ENCODE data around the gene LIMA1.

Gene LIMA1

DNA sequence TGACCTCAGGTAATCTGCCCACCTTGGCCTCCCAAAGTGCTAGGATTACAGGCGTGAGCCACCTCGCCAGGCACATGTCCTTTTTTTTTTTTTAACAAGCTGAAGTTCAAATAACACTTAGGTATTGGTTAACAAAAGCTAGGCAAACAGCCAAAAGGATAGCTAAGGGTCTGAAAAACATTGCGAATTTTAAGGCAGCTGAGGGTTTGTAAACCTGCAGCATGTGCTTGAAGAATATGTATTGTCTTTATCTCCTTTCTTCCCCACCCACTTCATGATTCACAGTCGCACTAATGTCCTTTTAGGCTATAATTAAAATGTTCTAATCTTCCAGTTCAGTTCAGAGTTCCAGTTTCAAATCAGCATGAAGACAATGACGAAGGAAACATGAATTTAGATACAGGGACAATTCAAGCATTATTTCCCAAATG, 86.0 kb downstream of the LIMA1 start:
- 0 out of 2 replicates have a peak, but pooled peaks cover 4% of the 10 kb centered on the region for H3K4me1 ChIP-seq (ENCODE audit: control insufficient read depth, insufficient read depth, low read length)
- H3K9me3 ChIP-seq (ENCODE audit: control insufficient read depth, insufficient read depth, low read length): no peaks in the 10 kb centered on the region
- peaks cover 73% of the 10 kb centered on the region for H3K36me3 ChIP-seq (ENCODE audit: control insufficient read depth, insufficient read depth, low read length)
- H3K27me3 ChIP-seq (ENCODE audit: control insufficient read depth, insufficient read depth, low read length): no peaks in the 10 kb centered on the region
- H3K4me3 ChIP-seq (ENCODE audit: low read depth, low read length): no peak overlapping the region
- no peak overlapping the region for H3K9ac ChIP-seq (ENCODE audit: low read depth, low read length)
- H3K27ac ChIP-seq (ENCODE audit: low read depth, low read length): no peak overlapping the region

DNA sequence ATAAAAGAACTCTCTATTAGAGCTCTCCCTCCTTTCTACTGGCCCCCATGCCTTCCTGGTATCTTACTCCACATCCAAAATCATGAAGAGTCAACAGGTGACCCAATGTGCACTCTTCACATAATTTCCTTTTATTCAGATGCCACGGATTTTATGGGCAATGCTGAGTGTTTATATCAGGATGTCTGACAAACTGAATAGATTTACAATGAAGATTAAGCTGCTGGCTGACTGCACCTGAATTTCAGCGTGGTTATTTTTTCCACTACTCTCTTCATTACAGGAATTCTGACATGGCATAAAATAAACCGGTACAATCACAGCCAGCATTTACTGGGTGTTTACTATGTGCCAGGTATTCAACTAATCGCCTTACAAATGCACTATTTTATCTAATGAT, 86.8 kb downstream of the LIMA1 start:
- Histone ChIP-seq H3K27ac (ENCODE audit: low read depth, low read length) (no peak overlapping the region), H3K4me1 (ENCODE audit: control insufficient read depth, insufficient read depth, low read length) (no peaks in the 10 kb centered on the region), H3K9ac (ENCODE audit: low read depth, low read length) (no peak overlapping the region), H3K4me3 (ENCODE audit: low read depth, low read length) (no peak overlapping the region), H3K36me3 (ENCODE audit: control insufficient read depth, insufficient read depth, low read length) (peaks cover 76% of the 10 kb centered on the region), H3K27me3 (ENCODE audit: control insufficient read depth, insufficient read depth, low read length) (no peaks in the 10 kb centered on the region), H3K9me3 (ENCODE audit: control insufficient read depth, insufficient read depth, low read length) (no peaks in the 10 kb centered on the region)

DNA sequence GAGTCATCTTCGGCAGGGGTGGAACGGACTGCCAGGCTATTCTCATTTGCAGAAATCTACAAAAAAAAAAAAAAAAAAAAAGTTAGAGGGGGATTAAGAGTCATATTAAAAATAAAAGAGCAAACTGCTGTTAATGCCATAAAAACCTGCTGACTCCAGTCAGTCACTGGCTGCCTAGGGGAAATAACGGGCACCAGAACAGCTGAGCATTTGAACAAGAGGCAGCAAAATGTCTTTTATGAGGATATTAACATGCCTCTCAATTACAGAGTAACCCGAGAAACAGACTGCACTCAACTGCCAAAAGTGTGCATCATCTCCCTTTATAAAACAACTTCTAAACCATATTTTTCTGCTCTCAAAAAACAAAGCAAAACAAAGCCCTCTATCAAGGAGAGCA, 87.5 kb downstream of the LIMA1 start:
- peaks cover 69% of the 10 kb centered on the region for H3K36me3 ChIP-seq (ENCODE audit: control insufficient read depth, insufficient read depth, low read length)
- no peak overlapping the region for H3K4me3 ChIP-seq (ENCODE audit: low read depth, low read length)
- H3K27ac ChIP-seq (ENCODE audit: low read depth, low read length): no peak overlapping the region
- H3K9ac ChIP-seq (ENCODE audit: low read depth, low read length): no peak overlapping the region
- no peaks in the 10 kb centered on the region for H3K27me3 ChIP-seq (ENCODE audit: control insufficient read depth, insufficient read depth, low read length)
- H3K9me3 ChIP-seq (ENCODE audit: control insufficient read depth, insufficient read depth, low read length): no peaks in the 10 kb centered on the region
- H3K4me1 ChIP-seq (ENCODE audit: control insufficient read depth, insufficient read depth, low read length): no peaks in the 10 kb centered on the region

DNA sequence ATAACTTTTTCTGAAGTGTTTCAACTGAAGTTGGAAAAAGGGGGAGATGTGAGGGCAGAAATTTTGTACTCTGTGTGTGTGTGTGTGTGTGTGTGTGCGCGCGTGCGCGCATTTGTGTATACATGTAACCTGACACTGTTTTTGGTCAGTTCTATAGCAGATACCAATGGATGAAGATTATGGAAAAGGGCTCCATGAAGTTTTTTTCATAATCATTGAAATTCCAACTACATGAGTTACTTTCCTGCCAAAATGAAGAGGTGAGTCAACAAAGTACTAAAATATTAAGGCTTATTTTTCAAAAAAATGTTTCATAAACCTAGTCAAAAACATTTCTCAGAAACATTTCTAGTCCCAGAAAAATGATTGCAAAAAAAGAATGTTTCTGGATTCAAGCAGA, 90.4 kb downstream of the LIMA1 start:
- H3K36me3 ChIP-seq (ENCODE audit: control insufficient read depth, insufficient read depth, low read length): peaks cover 59% of the 10 kb centered on the region
- no peak overlapping the region for H3K4me3 ChIP-seq (ENCODE audit: low read depth, low read length)
- no peak overlapping the region for H3K9ac ChIP-seq (ENCODE audit: low read depth, low read length)
- H3K27me3 ChIP-seq (ENCODE audit: control insufficient read depth, insufficient read depth, low read length): no peaks in the 10 kb centered on the region
- H3K9me3 ChIP-seq (ENCODE audit: control insufficient read depth, insufficient read depth, low read length): no peaks in the 10 kb centered on the region
- H3K4me1 ChIP-seq (ENCODE audit: control insufficient read depth, insufficient read depth, low read length): no peaks in the 10 kb centered on the region
- H3K27ac ChIP-seq (ENCODE audit: low read depth, low read length): no peak overlapping the region

DNA sequence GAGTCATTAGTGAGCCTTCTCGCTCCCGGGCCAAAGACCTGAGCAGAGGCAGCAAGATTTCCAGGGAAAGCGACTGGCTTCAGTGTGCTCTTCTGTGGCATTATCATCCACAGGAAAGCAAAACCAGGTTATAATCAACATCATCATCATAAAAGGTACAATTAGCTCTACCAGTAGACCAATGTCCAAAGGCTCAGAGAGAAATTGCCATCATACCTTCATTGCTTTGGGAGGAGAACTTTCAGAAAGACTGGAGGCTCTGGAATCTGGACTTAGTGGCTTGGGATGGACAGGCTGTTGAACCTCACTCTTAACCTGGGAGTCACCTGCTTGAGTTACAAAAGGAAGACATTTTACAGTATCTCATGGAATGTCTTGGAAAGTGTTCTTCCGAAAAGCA, 91.1 kb downstream of the LIMA1 start:
- H3K9ac ChIP-seq (ENCODE audit: low read depth, low read length): no peak overlapping the region
- no peaks in the 10 kb centered on the region for H3K9me3 ChIP-seq (ENCODE audit: control insufficient read depth, insufficient read depth, low read length)
- peaks cover 58% of the 10 kb centered on the region for H3K36me3 ChIP-seq (ENCODE audit: control insufficient read depth, insufficient read depth, low read length)
- H3K27ac ChIP-seq (ENCODE audit: low read depth, low read length): no peak overlapping the region
- no peaks in the 10 kb centered on the region for H3K4me1 ChIP-seq (ENCODE audit: control insufficient read depth, insufficient read depth, low read length)
- H3K4me3 ChIP-seq (ENCODE audit: low read depth, low read length): no peak overlapping the region
- H3K27me3 ChIP-seq (ENCODE audit: control insufficient read depth, insufficient read depth, low read length): no peaks in the 10 kb centered on the region

DNA sequence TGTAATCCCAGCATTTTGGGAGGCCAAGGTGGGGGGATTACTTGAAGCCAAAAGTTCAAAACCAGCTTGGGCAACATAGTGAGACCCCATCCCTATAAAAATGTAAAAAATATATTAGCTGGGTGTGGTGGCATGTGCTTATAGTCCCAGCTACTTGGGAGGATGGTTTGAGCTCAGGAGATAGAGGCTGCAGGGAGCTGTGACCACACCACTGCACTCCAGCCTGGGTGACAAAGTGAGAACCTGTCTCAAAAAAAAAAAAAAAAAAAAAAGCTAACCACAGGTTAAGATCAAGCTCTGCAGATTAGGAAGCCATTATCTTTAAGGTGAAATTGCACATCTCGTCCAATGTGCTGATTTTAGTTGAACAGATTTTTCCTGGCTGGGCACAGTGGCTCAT, 92.5 kb downstream of the LIMA1 start:
- Histone ChIP-seq H3K36me3 (ENCODE audit: control insufficient read depth, insufficient read depth, low read length) (peaks cover 47% of the 10 kb centered on the region), H3K9ac (ENCODE audit: low read depth, low read length) (no peak overlapping the region), H3K9me3 (ENCODE audit: control insufficient read depth, insufficient read depth, low read length) (no peaks in the 10 kb centered on the region), H3K4me1 (ENCODE audit: control insufficient read depth, insufficient read depth, low read length) (no peaks in the 10 kb centered on the region), H3K27me3 (ENCODE audit: control insufficient read depth, insufficient read depth, low read length) (no peaks in the 10 kb centered on the region), H3K4me3 (ENCODE audit: low read depth, low read length) (no peak overlapping the region), H3K27ac (ENCODE audit: low read depth, low read length) (no peak overlapping the region)

DNA sequence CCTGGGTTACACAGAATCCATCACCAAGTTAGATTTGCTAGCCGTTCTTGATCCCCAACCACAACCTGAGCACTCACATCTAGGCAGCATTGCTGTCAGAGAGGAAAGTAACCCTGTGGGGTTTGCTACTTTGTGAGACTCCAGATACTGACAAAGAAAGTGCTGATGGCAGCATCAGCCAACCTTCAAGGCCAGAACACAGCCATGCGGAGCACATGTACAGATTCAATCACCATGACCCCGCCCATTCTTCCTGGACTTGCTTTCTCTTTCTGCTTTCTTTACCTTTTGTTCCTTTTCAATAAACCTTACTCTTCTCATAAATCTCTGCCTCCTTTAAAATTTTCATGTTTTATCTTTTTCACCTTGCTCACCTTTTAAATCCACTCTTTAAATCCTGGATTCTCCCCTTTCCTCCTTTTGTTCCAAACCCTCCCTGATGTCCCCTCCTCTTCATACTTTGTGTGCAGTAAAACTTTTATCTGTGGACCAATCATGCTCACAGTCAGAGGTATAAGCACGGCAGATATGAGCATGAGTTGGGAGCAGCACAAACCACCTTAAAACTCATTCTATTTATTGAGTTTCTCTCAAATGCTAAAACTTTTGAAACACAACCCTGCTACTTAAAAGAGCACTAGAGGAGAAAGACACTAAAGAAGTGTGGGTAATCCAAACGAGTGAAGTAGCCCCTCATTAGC, 94.3 kb downstream of the LIMA1 start:
- Histone ChIP-seq H3K27me3 (ENCODE audit: control insufficient read depth, insufficient read depth, low read length) (no peaks in the 10 kb centered on the region), H3K27ac (ENCODE audit: low read depth, low read length) (no peak overlapping the region), H3K9ac (ENCODE audit: low read depth, low read length) (no peak overlapping the region), H3K36me3 (ENCODE audit: control insufficient read depth, insufficient read depth, low read length) (peaks cover 32% of the 10 kb centered on the region), H3K9me3 (ENCODE audit: control insufficient read depth, insufficient read depth, low read length) (no peaks in the 10 kb centered on the region), H3K4me1 (ENCODE audit: control insufficient read depth, insufficient read depth, low read length) (no peaks in the 10 kb centered on the region), H3K4me3 (ENCODE audit: low read depth, low read length) (no peak overlapping the region)

DNA sequence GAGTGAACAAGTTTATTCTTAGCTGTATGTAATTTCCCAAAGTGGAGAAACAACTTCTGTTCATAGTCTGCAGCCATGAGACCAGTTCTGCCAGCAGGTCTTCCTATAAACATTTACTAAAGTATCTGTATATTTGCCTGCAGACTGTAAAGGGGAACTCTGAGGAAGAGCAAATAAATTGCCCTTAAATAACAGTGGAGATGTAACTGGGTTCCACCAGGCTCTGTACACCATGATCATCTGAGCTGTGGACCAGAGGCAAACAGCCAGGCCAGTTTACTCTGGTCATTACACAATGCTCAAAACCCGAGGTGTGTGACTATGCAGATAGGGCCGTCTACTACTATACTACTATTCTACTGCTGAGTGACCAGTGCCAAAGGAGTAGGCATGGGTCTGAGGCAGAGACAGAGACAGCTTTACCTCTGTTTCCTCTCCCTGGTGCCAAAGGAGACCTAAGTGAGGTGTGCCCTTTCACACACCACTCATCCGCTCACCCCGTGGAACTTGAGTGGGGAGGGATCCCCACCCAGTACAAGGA, 95.0 kb downstream of the LIMA1 start:
- Histone ChIP-seq H3K27ac (ENCODE audit: low read depth, low read length) (no peak overlapping the region), H3K4me3 (ENCODE audit: low read depth, low read length) (no peak overlapping the region), H3K27me3 (ENCODE audit: control insufficient read depth, insufficient read depth, low read length) (no peaks in the 10 kb centered on the region), H3K36me3 (ENCODE audit: control insufficient read depth, insufficient read depth, low read length) (peaks cover 32% of the 10 kb centered on the region), H3K4me1 (ENCODE audit: control insufficient read depth, insufficient read depth, low read length) (no peaks in the 10 kb centered on the region), H3K9ac (ENCODE audit: low read depth, low read length) (no peak overlapping the region), H3K9me3 (ENCODE audit: control insufficient read depth, insufficient read depth, low read length) (no peaks in the 10 kb centered on the region)

DNA sequence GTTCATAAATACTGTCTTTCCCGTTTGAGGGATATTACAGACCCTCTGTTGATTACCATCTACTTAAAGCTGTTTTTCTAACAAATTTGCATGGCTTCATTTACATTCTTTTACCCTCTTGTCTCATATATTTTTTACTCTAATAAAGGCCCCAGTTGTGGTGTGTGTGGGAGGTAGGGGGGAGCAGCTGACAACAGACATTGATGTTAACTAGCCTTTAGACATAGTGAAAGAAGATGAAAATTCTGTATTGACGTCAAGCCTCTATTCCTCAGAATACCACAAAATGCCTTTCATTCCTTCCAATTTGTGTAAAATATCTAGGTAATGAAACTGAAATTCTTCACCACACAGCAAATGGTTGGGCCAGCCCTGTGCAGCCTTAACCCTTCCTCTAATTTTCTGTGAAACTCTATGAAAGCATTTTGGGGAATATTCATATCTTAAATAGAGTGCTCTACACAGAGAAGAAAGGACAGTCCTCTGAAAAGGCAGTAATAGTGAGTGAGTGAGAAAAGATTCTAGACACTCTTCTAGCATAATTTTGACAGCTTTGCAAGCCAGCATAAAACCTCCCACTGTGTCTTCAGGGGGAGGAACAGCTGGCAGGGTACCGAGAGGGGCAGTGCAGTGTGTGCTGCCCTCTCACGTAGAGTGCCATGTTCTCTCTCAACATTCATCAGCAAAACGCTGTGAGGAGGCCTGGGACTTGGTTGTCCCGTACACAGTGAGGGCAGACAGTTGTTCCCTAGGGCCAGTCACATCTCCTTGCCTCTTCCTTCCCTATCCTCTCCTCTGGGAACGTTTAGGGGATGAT, 96.0 kb downstream of the LIMA1 start:
- Histone ChIP-seq H3K9me3 (ENCODE audit: control insufficient read depth, insufficient read depth, low read length) (no peaks in the 10 kb centered on the region), H3K27me3 (ENCODE audit: control insufficient read depth, insufficient read depth, low read length) (no peaks in the 10 kb centered on the region), H3K27ac (ENCODE audit: low read depth, low read length) (no peak overlapping the region), H3K4me3 (ENCODE audit: low read depth, low read length) (no peak overlapping the region), H3K9ac (ENCODE audit: low read depth, low read length) (no peak overlapping the region), H3K4me1 (ENCODE audit: control insufficient read depth, insufficient read depth, low read length) (no peaks in the 10 kb centered on the region), H3K36me3 (ENCODE audit: control insufficient read depth, insufficient read depth, low read length) (peaks cover 22% of the 10 kb centered on the region)

DNA sequence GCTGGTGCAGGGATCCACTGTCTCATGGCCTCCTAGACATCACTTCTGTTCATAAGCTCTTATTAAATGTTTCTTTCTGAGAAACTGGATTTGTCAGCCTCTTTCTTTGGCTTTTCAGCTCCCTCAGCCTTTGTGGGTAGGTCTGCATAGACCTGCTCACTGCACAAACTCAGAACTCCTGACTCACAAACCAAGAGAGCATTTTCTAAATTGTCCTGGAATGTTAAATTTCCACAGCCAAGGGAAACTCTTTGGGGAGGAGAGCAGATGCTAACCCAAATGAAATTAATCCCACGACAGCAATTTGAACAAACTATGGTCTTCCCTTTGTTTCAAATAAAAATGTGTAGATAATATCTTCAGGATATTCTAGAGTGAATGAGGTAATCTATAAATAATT, 96.6 kb downstream of the LIMA1 start:
- no peak overlapping the region for H3K4me3 ChIP-seq (ENCODE audit: low read depth, low read length)
- H3K9me3 ChIP-seq (ENCODE audit: control insufficient read depth, insufficient read depth, low read length): no peaks in the 10 kb centered on the region
- H3K36me3 ChIP-seq (ENCODE audit: control insufficient read depth, insufficient read depth, low read length): peaks cover 24% of the 10 kb centered on the region
- H3K4me1 ChIP-seq (ENCODE audit: control insufficient read depth, insufficient read depth, low read length): no peaks in the 10 kb centered on the region
- H3K27me3 ChIP-seq (ENCODE audit: control insufficient read depth, insufficient read depth, low read length): no peaks in the 10 kb centered on the region
- no peak overlapping the region for H3K9ac ChIP-seq (ENCODE audit: low read depth, low read length)
- no peak overlapping the region for H3K27ac ChIP-seq (ENCODE audit: low read depth, low read length)

DNA sequence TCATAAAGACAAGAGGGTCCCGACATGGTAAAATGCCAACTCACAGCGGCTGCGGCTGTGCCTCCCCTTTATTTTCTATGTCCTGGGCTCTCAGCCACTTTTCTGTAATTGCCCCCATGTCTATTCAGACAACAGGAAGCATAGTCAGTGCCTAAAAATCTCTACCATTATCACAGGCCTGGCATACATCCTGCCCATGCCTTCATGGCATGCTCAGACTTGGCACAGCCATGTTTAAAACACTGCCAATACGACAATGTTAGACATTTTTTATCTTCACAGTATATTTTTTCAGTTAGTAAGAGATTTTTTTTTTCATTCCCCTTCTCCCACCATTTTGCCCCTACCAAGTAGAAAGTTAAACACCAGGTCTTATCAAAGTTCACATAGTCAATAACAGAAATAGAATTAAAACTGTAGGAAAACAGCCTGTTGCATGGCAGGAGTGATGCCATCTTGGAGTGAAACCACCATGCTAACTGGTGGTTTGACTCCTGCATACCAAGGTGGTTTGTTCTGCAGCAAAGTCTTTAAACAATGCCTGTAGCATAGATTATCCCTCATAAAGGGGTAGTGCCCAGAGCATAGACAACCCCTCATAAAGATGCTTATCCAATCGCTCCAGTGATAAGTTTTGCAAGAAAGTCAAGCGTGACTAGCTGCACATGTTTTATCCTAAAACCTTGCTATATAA, 97.2 kb downstream of the LIMA1 start:
- Histone ChIP-seq H3K36me3 (ENCODE audit: control insufficient read depth, insufficient read depth, low read length) (peaks cover 29% of the 10 kb centered on the region), H3K9me3 (ENCODE audit: control insufficient read depth, insufficient read depth, low read length) (no peaks in the 10 kb centered on the region), H3K4me3 (ENCODE audit: low read depth, low read length) (no peak overlapping the region), H3K4me1 (ENCODE audit: control insufficient read depth, insufficient read depth, low read length) (no peaks in the 10 kb centered on the region), H3K9ac (ENCODE audit: low read depth, low read length) (no peak overlapping the region), H3K27me3 (ENCODE audit: control insufficient read depth, insufficient read depth, low read length) (no peaks in the 10 kb centered on the region), H3K27ac (ENCODE audit: low read depth, low read length) (no peak overlapping the region)

All from HUES48 (cell line).